Keratinocyte (primary cell): ENCODE results near the gene FBXO34. TPM values are rescaled to one million over a fixed set of nuclear protein-coding genes. Genes with fewer than 3 reads are reported as not detected.
"Not testable (repeated sequence)": the region's sequence is repeated elsewhere in the genome, so short reads cannot be mapped to it uniquely, and the experiment has no call there.

Experiments
- DNase-seq: peaks from one replicate; pipeline ENCODE4 v3.0.0-alpha.2; 2011; ENCODE audit warnings: low read depth, missing footprints, low spot score
- FAIRE-seq: peaks from 2 replicates; lab custom pipeline; 2011; peaks lifted over from hg19 to GRCh38; lab: Jason Lieb, UNC
- H2AFZ ChIP-seq: 2 replicates; pipeline ENCODE4 v1.6.0; 2012; ENCODE audit warnings: low read length, control low read depth, inconsistent platforms; ENCODE audit not compliant: control insufficient read depth
- H3K27ac ChIP-seq: 2 replicates; pipeline ENCODE4 v1.5.1; 2011; ENCODE audit warnings: low read length; ENCODE audit not compliant: control insufficient read depth, insufficient read depth
- H3K27me3 ChIP-seq: 3 replicates; pipeline ENCODE4 v1.6.0; 2011; ENCODE audit warnings: low read length; ENCODE audit not compliant: control insufficient read depth, insufficient read depth; ENCODE audit errors: extremely low read depth
- H3K36me3 ChIP-seq, 2 experiments: 2 replicates in 1 of 2; 3 replicates in 1 of 2; pipeline ENCODE4 v1.5.1; 2011; ENCODE audit warnings: low read length in 2 of 2, mild to moderate bottlenecking in 1 of 2; ENCODE audit not compliant: control insufficient read depth in 2 of 2, insufficient read depth in 2 of 2; ENCODE audit errors: extremely low read depth in 1 of 2
- H3K4me1 ChIP-seq: 3 replicates; pipeline ENCODE4 v1.5.1; 2011; ENCODE audit warnings: low read length; ENCODE audit not compliant: control insufficient read depth, insufficient read depth; ENCODE audit errors: extremely low read depth
- H3K4me2 ChIP-seq: 3 replicates; pipeline ENCODE4 v1.6.0; 2011; ENCODE audit warnings: low read depth, low read length; ENCODE audit not compliant: control insufficient read depth, insufficient read depth; ENCODE audit errors: extremely low read depth
- H3K4me3 ChIP-seq, 3 experiments: fragments of 200-600 bp in 1 of 3; sonication (generic) in 1 of 3; 2 replicates in 2 of 3; 3 replicates in 1 of 3; pipeline ENCODE4 v1.5.1; 2011 to 2016; ENCODE audit warnings: low read length in 3 of 3, mild to moderate bottlenecking in 3 of 3, control low read depth in 2 of 3, inconsistent platforms in 1 of 3, low read depth in 1 of 3, mixed read lengths in 1 of 3, mixed run types in 1 of 3, moderate library complexity in 1 of 3; ENCODE audit not compliant: control insufficient read depth in 2 of 3, insufficient read depth in 2 of 3; ENCODE audit errors: extremely low read depth in 1 of 3
- H3K79me2 ChIP-seq: 2 replicates; pipeline ENCODE4 v1.6.0; 2012; ENCODE audit warnings: low read length; ENCODE audit not compliant: control insufficient read depth, insufficient read depth
- H3K9ac ChIP-seq: 3 replicates; pipeline ENCODE4 v1.6.0; 2011; ENCODE audit warnings: low read length; ENCODE audit not compliant: control insufficient read depth, insufficient read depth; ENCODE audit errors: extremely low read depth
- H3K9me1 ChIP-seq: 3 replicates; pipeline ENCODE4 v1.6.0; 2011; ENCODE audit warnings: low read length; ENCODE audit not compliant: control insufficient read depth, insufficient read depth; ENCODE audit errors: extremely low read depth
- H3K9me3 ChIP-seq: 2 replicates; pipeline ENCODE4 v1.5.1; 2012; ENCODE audit warnings: low read depth, low read length; ENCODE audit not compliant: control insufficient read depth
- H4K20me1 ChIP-seq: 3 replicates; pipeline ENCODE4 v1.6.0; 2011; ENCODE audit warnings: low read length; ENCODE audit not compliant: control insufficient read depth, insufficient read depth; ENCODE audit errors: extremely low read depth
- EZH2 ChIP-seq: IDR thresholded peaks from one replicate; pipeline ENCODE4 v1.6.1; 2012; ENCODE audit warnings: inconsistent platforms, mild to moderate bottlenecking, low read length, moderate library complexity
- dilution Hi-C: fragments of 300-500 bp; cut with MboI; formaldehyde crosslinking; loops from one replicate; pipeline ENCODE4 v1.7.0; 2020; ENCODE audit warnings: low sequenced_read_pairs; ENCODE audit not compliant: extremely low pct_ligation_motif_present
- polyA plus RNA-seq, 5 experiments: library from polyadenylated mRNA; depleted of rRNA in 3 of 5; stranded (reverse) in 3 of 5; stranded (forward) in 1 of 5; unstranded in 1 of 5; fragments of >200 nt; gene quantifications; 1 replicate in 1 of 5; 2 replicates in 3 of 5; 3 replicates in 1 of 5; pipeline versions ENCODE4 v1.2.1 to v1.2.3, GENCODE V29; 2011 to 2012; ENCODE audit warnings: missing spikeins in 2 of 5, low read depth in 1 of 5, low replicate concordance in 1 of 5
- TF ChIP-seq, protein P1 (sequence below), 3 experiments: IDR thresholded peaks in 1 of 3; conservative IDR thresholded peaks in 1 of 3; optimal IDR thresholded peaks in 1 of 3; 2 replicates in 2 of 3; 3 replicates in 1 of 3; pipeline versions ENCODE3 to v1.5.1; 2011; ENCODE audit warnings: low read length in 3 of 3, mild to moderate bottlenecking in 3 of 3, moderate library complexity in 2 of 3, control low read depth in 1 of 3, inconsistent platforms in 1 of 3; ENCODE audit not compliant: insufficient read depth in 2 of 3; ENCODE audit errors: extremely low read depth in 1 of 3

Gene FBXO34
- polyA plus RNA-seq, 1 donor (not counting 4 experiments of a cell fraction or from before 2014, with no cell fraction given), result 18.0 TPM

DNA sequence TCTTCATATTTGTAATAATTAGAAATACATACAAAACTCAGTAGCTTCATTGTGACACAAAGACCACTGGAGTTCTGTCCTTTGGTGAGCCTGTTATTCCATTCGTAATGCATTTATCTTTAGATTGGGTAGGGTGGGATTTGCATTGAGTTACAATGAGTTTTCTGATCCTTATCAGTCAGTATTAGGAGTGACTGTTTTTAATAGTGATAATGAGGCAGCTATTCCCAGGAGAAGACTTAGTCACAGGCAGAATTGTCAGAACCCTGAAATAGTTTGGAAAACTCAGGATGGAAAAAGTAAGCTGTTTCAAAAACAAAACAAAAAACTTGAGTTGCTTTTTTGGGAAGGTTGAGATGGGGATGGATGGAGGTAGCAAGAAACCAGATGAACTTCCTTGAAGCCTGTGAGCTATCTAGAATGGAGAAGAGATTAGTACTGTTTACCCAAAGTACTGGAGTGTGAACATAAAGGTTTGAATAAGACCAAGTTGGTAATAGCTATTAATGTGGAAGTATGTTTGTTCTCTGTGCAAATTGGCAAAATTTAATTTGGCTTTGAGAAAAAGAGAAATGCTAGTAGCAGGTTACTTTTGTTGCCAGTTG is 38.6 kb downstream of the FBXO34 start:
- Histone ChIP-seq H3K79me2 (peaks cover 28% of the 10 kb centered on the region), H3K4me3 (no peak overlapping the region), H3K9ac (no peak overlapping the region), H3K9me1 (no peaks in the 10 kb centered on the region), H3K4me1 (no peaks in the 10 kb centered on the region), H3K9me3 (peaks cover 8% of the 10 kb centered on the region), H4K20me1 (no peaks in the 10 kb centered on the region), H3K27me3 (no peaks in the 10 kb centered on the region), H3K27ac (no peak overlapping the region), H3K36me3 (peaks cover 0 to 3% of the 10 kb centered on the region in 2 experiments), H2AFZ (no peak overlapping the region), H3K4me2 (no peak overlapping the region)
- FAIRE-seq (no peak), DNase-seq (no peak)
- dilution Hi-C loops, result no loop called here
- TF ChIP-seq EZH2, result no peak
- TF ChIP-seq, protein P1, sequence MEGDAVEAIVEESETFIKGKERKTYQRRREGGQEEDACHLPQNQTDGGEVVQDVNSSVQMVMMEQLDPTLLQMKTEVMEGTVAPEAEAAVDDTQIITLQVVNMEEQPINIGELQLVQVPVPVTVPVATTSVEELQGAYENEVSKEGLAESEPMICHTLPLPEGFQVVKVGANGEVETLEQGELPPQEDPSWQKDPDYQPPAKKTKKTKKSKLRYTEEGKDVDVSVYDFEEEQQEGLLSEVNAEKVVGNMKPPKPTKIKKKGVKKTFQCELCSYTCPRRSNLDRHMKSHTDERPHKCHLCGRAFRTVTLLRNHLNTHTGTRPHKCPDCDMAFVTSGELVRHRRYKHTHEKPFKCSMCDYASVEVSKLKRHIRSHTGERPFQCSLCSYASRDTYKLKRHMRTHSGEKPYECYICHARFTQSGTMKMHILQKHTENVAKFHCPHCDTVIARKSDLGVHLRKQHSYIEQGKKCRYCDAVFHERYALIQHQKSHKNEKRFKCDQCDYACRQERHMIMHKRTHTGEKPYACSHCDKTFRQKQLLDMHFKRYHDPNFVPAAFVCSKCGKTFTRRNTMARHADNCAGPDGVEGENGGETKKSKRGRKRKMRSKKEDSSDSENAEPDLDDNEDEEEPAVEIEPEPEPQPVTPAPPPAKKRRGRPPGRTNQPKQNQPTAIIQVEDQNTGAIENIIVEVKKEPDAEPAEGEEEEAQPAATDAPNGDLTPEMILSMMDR (optimal IDR thresholded peaks at IDR 0.05 in 1 of 3, IDR thresholded peaks at IDR 0.05 in 1 of 3, conservative IDR thresholded peaks at IDR 0.05 in 1 of 3; ENCODE audit: extremely low read depth in 1 of 3, insufficient read depth in 2 of 3, low read length in 3 of 3), result no peak

GRCh38 chr14:55312379-55313030 is 41.3 kb downstream of the FBXO34 start:
- H3K4me3 ChIP-seq, H3K27me3 ChIP-seq, H3K4me2 ChIP-seq, H3K9ac ChIP-seq, DNase-seq, FAIRE-seq, H2AFZ ChIP-seq, H3K9me3 ChIP-seq, H3K4me1 ChIP-seq, H3K9me1 ChIP-seq, H4K20me1 ChIP-seq, dilution Hi-C loops, H3K27ac ChIP-seq, H3K36me3 ChIP-seq: not testable (repeated sequence)
- peaks cover 14% of the 10 kb centered on the region for H3K79me2 ChIP-seq
